B cell (primary cell): ENCODE results near the gene PLEKHO2.

Source experiments
- CTCF ChIP-seq: fragments of 200-600 bp; IDR thresholded peaks from one replicate; pipeline ENCODE4 v1.8.0; 2022; ENCODE audit warnings: antibody characterized with exemption, mild to moderate bottlenecking
- EZH2 ChIP-seq: IDR thresholded peaks from 2 replicates; pipeline ENCODE4 v1.6.1; 2012; ENCODE audit warnings: borderline replicate concordance, low read depth, mild to moderate bottlenecking, moderate library complexity, low read length; ENCODE audit not compliant: insufficient read depth, poor library complexity, severe bottlenecking

GRCh38 chr15:64844576-64845145 is 2.9 kb downstream of the PLEKHO2 start:
- TF ChIP-seq CTCF (no peak), EZH2 (no peak)
